Muscle of leg (tissue), 11 donors: ENCODE measurements around the gene AK2. TPM values are rescaled to one million over a fixed set of nuclear protein-coding genes. Genes with fewer than 3 reads are reported as not detected.

Experiments
- DNase-seq: peaks from one replicate; pipeline ENCODE4 v3.0.0; 2013
- H3K27ac ChIP-seq: one replicate; pipeline ENCODE4 v1.5.1; 2013; ENCODE audit warnings: mild to moderate bottlenecking, low read length, control low read depth
- H3K27me3 ChIP-seq: one replicate; pipeline ENCODE4 v1.6.1; 2013; ENCODE audit warnings: low read length; ENCODE audit not compliant: control insufficient read depth, insufficient read depth
- H3K36me3 ChIP-seq: one replicate; pipeline ENCODE4 v1.6.1; 2013; ENCODE audit warnings: low read length; ENCODE audit not compliant: control insufficient read depth, insufficient read depth
- H3K4me1 ChIP-seq: one replicate; pipeline ENCODE4 v1.6.1; 2013; ENCODE audit warnings: low read length; ENCODE audit not compliant: control insufficient read depth, insufficient read depth
- H3K4me3 ChIP-seq: one replicate; pipeline ENCODE4 v1.5.1; 2013; ENCODE audit warnings: low read length, control low read depth
- H3K9me3 ChIP-seq: replicated peaks from 2 replicates; pipeline ENCODE4 v1.6.1; 2013; ENCODE audit warnings: low read depth, low read length; ENCODE audit not compliant: control insufficient read depth
- WGBS: methylation state at CpG from one replicate; pipeline ENCODE4 v1.1.5; 2013; ENCODE audit warnings: missing lambda C conversion rate; ENCODE audit not compliant: insufficient coverage; 5-methylcytosine and 5-hydroxymethylcytosine counted together
- polyA plus RNA-seq, 8 donors: library from polyadenylated mRNA; unstranded; fragments of 120-200 nt; gene quantifications; one replicate each; pipeline versions ENCODE4 v1.2.1 to v1.2.3, GENCODE V29; 2013; ENCODE audit warnings: inconsistent platforms in 1 of 8, low replicate concordance in 1 of 8; ENCODE audit not compliant: insufficient read length in 8 of 8, insufficient read depth in 1 of 8
- total RNA-seq: library from RNA; stranded (reverse); fragments of 120-200 nt; gene quantifications from one replicate; pipeline ENCODE4 v1.2.4, GENCODE V29; 2013

Gene AK2
- total and polyA plus RNA-seq, 9 donors, result 116 to 155 (median 127) TPM

- Histone ChIP-seq H3K27me3 (peaks cover 25% of the 10 kb centered on the region), H3K4me3 (no peak overlapping the region), H3K4me1 (peaks cover 9% of the 10 kb centered on the region), H3K36me3 (no peaks in the 10 kb centered on the region), H3K9me3 (no peaks in the 10 kb centered on the region), H3K27ac (no peak overlapping the region)
- DNase-seq, result no peak
- 50% methylated on average over 1 of the region's 4 CpGs for WGBS
Observed at GRCh38 chr1:32967888-32968568, 68.7 kb downstream of the AK2 start.

- Histone ChIP-seq H3K27me3 (peaks cover 17% of the 10 kb centered on the region), H3K36me3 (no peaks in the 10 kb centered on the region), H3K27ac (no peak overlapping the region), H3K9me3 (no peaks in the 10 kb centered on the region), H3K4me1 (peaks cover 7% of the 10 kb centered on the region), H3K4me3 (no peak overlapping the region)
- WGBS, result no CpG with 5 or more reads among the region's 2 CpGs
- DNase-seq, result no peak
Observed at GRCh38 chr1:32966900-32967299, 69.8 kb downstream of the AK2 start.

DNA sequence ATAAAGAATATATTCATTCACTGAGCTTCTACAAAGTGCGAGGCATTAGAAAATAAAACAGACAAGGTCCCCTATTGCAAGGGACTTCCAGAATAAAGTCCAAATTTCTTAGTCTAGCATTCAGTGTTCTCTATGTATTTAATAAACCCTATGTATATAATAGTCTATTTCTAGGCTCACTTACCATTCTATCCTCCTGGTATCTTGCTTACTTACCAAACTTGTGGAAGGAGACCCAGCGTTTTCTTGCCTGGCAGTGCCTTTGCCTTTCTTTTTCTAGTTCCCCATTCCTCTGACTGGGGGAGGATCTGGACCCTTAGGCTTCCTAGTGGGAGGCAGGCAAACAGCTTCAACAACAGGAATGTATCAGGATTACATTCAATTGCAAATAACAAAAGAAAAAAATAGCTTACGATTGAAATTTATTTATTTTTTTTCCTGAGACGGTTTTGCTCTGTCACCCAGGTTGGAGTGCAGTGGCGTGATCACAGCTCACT lies 71.4 kb downstream of the AK2 start:
- no peaks in the 10 kb centered on the region for H3K36me3 ChIP-seq
- H3K4me1 ChIP-seq, result peaks cover 7% of the 10 kb centered on the region
- H3K27ac ChIP-seq, result peak overlapping the region; percentile 87
- no peaks in the 10 kb centered on the region for H3K9me3 ChIP-seq
- WGBS, result 90% methylated on average over 2 of the region's 5 CpGs
- H3K4me3 ChIP-seq, result peak overlapping the region; percentile 48
- DNase-seq, result no peak
- peaks cover 5% of the 10 kb centered on the region for H3K27me3 ChIP-seq

DNA sequence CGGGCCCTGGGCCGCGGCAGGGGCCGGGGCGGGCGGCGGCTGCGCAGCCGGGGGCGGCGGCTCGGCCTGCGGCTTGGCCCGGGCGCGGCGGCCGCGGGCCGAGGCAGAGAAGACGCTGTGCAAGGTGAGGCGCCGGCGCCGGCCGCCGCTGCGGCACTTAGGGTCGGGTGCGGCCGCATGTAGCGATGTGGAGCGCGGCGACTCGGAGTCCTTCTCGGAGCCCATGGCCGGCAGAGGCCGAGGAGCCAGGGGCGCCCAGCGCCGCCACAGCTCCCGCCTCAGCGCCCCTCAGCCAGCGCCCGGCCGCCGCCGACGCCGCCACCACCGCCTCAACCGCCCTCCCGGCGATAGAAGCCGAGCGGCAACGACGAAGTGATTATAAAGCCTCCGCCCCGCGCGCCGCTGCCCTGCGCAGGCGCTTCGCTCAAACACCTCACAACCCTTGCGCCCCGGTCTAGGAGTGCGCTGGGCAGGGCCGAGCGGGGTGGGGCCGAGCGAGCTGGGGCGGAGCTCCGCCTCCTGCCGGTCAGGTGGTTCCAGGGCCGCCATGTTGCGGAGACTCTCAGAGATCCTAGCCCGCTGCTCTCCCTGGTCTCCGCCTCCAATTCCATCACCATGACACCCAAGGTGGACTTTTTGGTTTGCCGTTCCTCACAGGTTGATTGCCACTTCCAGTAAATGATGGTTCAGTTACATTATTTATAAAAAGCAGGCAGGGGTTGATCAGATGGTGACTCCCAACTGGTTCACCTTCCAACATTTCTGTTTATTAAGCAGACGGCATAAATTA lies 72.0 kb downstream of the AK2 start, which contains the start of gene RNF19B:
Gene RNF19B, minus strand, starts transcription at position 349 of the 790 bp plus-strand sequence. Its CDS starts 124 bp downstream, at position 225.
- peak within 1 kb of the TSS; percentile 77 for H3K4me3 ChIP-seq
- no peaks in the 10 kb centered on the region for H3K9me3 ChIP-seq
- peaks cover 7% of the 10 kb centered on the region for H3K4me1 ChIP-seq
- peak within 1 kb of the TSS; percentile 87 for H3K27ac ChIP-seq
- under 1% methylated on average over 75 of the region's 83 CpGs for WGBS
- DNase-seq, result peak; percentile 97
- H3K27me3 ChIP-seq, result peaks cover 5% of the 10 kb centered on the region
- H3K36me3 ChIP-seq, result no peaks in the 10 kb centered on the region

DNA sequence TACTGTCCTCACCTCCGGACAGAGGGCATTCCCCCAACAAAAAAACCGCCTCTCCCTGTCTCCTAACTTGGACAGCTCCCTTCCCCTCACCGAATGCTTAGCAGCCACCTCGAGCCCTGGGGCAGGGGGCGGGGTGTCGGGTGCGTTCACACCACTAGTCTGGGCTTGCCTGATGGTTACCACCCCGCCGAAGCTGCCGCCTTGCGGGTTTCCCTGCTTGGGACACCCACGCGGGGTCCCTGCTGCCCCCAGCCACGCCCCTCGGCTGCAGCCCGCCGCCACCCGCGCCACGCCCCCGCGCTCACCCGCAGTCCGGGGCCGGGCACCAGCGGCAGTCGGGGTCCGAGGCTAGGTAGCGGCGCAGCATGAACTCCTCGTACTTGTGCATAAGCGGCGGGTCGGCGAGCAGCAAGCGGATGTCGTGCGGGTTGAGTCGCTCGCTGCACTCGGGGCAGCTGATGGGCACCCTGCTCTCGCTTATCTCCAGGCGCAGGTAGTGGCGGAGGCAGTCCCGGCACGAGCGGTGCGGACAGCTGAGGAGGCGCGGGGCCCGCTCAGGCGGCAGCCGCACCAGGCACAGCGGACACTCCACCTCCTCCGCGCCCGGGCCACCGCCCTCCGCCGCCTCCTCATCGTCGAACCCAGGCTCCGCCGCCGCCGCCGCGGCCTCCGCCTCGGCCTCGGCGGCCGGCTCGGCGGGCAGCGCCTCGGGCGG lies 72.8 kb downstream of the AK2 start:
- under 1% methylated on average over 76 of the region's 78 CpGs for WGBS
- H3K27ac ChIP-seq, result peak overlapping the region; percentile 55
- peak; percentile 72 for DNase-seq
- peak overlapping the region; percentile 77 for H3K4me3 ChIP-seq
- no peaks in the 10 kb centered on the region for H3K9me3 ChIP-seq
- peaks cover 5% of the 10 kb centered on the region for H3K27me3 ChIP-seq
- no peaks in the 10 kb centered on the region for H3K36me3 ChIP-seq
- peaks cover 7% of the 10 kb centered on the region for H3K4me1 ChIP-seq

DNA sequence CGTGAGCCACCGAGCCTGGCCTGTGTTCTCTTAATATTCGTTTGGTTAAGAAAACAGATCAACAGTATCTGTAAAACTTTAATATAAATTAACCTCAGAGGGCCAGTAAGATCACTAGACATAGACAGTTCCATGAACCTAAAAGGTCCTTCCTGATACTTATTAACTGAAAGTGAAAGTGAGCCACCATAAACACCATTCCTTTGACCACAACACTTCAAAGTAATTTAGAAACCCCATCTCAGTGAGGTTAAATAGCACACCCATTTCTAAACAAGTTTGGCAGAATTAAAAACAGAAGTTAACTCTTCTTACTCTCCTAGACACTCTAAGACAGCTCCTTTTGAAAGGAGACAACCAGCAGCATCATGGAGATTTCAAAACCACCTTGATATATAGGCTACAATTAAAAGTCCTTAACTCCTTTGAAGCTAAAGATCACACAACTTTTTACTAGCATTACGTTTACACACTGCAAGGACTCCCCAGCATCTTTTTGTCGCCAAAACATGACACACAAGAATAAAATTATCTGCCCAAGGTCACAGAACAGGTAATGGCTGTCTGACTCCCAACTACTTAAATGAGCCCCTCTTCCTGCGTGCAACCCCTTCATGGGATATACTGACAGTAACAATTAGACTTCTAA lies 74.3 kb downstream of the AK2 start:
- H3K27ac ChIP-seq, result no peak overlapping the region
- peaks cover 7% of the 10 kb centered on the region for H3K4me1 ChIP-seq
- H3K36me3 ChIP-seq, result no peaks in the 10 kb centered on the region
- 60% methylated on average over 1 of the region's 6 CpGs for WGBS
- H3K4me3 ChIP-seq, result no peak overlapping the region
- peaks cover 2% of the 10 kb centered on the region for H3K27me3 ChIP-seq
- DNase-seq, result no peak
- no peaks in the 10 kb centered on the region for H3K9me3 ChIP-seq

DNA sequence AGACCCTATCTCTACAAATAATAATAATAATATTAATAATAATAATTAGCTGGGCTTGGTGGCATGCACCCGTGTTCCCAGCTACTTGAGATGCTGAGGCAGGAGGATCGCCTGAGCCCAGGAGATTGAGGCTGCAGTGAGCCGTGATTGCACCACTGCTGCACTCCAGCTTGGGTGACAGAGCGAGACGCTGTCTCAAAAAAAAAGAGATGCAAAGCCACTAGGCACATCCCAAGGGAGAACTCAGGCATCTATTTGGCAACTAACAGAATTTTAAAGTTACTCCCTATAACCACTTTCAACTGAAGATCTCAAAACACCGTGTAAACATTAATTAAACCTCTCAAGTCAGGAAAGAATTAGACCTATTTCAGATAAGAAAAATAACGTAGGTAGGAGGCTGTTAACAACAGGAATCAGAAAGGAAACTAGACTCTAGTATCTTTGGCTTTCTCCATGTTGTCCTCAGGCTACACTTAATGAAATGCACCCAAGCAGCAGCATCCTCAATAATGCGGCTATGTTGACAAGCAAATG lies 75.8 kb downstream of the AK2 start:
- no peaks in the 10 kb centered on the region for H3K9me3 ChIP-seq
- H3K27ac ChIP-seq, result no peak overlapping the region
- H3K27me3 ChIP-seq, result no peaks in the 10 kb centered on the region
- H3K4me3 ChIP-seq, result no peak overlapping the region
- H3K4me1 ChIP-seq, result peaks cover 7% of the 10 kb centered on the region
- no peaks in the 10 kb centered on the region for H3K36me3 ChIP-seq
- no peak for DNase-seq
- 86% methylated on average over 3 of the region's 8 CpGs for WGBS

GRCh38 chr1:32960342-32960741 lies 76.3 kb downstream of the AK2 start:
- no peak for DNase-seq
- Histone ChIP-seq H3K4me3 (no peak overlapping the region), H3K4me1 (peaks cover 7% of the 10 kb centered on the region), H3K27ac (no peak overlapping the region), H3K9me3 (no peaks in the 10 kb centered on the region), H3K36me3 (no peaks in the 10 kb centered on the region), H3K27me3 (no peaks in the 10 kb centered on the region)
- WGBS, result no CpG with 5 or more reads among the region's 2 CpGs

DNA sequence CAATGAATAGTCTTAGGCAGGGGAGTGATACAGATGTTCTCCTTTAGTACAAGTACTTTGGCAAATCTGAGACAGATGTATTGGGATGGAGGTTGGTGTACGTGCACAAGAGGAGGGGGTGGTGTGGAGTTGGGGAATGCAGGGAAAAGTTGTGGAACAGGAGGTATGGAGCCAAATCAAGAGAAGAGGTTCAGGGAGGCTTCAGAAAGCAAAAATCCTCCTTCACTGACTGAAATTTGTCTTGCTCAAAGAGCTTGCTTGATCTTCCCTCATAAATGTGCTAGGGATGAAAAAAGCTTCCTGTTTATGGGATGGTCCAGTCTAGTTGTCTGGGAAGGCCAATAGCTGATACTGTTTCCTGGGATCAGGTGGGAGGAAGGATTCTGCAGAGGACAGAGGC lies 77.9 kb downstream of the AK2 start:
- Histone ChIP-seq H3K27me3 (no peaks in the 10 kb centered on the region), H3K4me1 (peaks cover 7% of the 10 kb centered on the region), H3K36me3 (no peaks in the 10 kb centered on the region), H3K4me3 (no peak overlapping the region), H3K27ac (no peak overlapping the region), H3K9me3 (no peaks in the 10 kb centered on the region)
- 56% methylated on average over 1 of the region's 1 CpG for WGBS
- no peak for DNase-seq
